CD4-positive, alpha-beta T cell treated with Interferon gamma for 1 hour (primary cell): ENCODE results near the gene CHST14.

Source experiments
- DNase-seq: peaks from one replicate; pipeline ENCODE4 v3.0.0-alpha.2; 2020

Gene CHST14, protein sequence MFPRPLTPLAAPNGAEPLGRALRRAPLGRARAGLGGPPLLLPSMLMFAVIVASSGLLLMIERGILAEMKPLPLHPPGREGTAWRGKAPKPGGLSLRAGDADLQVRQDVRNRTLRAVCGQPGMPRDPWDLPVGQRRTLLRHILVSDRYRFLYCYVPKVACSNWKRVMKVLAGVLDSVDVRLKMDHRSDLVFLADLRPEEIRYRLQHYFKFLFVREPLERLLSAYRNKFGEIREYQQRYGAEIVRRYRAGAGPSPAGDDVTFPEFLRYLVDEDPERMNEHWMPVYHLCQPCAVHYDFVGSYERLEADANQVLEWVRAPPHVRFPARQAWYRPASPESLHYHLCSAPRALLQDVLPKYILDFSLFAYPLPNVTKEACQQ

DNA sequence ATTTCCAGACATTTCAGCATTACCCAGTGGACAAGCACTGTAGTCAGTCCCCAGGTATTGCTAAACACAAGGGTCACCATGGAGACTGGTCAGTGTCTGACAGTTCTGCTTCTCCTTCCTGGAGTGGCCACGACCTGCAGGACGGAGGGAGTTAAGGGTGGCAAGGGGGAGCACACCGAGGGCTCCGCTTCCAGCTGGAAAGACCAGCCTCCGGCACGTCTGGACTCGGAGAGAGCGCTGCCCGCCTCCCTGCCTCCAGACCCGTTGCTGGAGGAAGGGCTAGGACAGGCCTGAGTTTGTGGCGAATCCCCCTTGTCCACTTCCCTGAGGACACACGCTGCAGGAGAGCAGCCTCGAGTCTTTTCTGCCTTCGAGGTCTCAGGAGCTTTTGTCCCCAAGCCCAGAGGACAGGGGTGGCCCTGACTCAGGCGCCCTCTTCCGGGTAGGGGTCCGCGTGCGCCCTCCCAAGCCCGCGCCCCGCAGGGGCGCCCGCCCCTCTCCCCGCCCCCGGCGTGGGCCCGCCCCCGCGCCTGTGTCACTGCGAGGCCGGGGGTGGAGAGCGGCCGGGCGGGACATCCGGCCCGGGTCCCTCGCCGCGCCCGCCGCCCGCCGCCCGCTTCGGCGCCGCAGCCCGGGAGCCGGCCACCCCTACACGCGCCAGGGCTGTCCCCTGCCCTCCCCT is at the start of gene CHST14:
TSS of gene CHST14 (plus strand) at position 562 of the 682 bp plus-strand sequence. CDS start 230 bp downstream, outside the sequence.
- peak; percentile 62 for DNase-seq

DNA sequence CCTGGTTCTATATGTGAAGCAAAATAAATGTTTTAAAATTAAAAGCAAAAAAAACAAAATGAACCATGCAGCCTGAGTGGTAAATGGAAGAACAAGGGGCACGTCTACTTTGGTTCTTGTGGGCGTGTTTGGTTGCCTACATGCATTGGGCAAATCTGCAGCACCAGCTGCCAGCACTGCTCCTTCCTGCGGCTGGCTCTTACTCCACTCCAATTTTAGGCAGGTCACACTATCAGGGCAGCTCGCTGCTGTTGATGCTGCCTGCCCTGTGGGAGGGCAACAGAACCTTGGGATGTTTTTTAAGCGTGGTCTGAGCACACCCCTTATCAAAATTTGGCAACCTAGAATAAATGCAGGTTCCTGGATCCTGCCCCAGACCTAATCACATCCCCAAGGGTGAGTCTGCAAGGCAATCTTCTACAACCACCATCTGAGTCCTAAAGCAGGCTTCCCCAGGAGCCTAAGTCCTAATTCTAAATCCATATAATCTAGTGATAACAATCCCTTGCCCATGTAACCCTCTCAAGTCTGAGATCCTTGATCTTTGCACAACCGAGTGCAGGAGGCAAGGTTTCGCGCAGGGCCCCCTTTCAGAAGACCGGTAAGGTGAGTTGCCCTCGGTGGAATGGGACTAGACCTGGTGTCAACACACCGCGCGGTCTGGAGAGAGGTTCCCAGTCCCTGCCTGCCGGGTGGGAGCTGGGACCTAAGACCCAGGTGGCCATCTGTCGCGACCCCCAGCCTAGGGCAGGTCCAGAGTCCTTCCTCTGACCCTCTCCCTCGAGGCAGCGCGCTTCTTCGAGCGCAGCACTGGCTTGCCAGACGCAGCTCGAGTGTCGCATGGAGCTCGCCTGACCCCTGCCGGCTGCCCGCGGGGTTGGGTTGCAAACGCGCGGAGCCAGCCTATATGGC is 49.3 kb upstream of the CHST14 start:
- DNase-seq: peak; percentile 70

DNA sequence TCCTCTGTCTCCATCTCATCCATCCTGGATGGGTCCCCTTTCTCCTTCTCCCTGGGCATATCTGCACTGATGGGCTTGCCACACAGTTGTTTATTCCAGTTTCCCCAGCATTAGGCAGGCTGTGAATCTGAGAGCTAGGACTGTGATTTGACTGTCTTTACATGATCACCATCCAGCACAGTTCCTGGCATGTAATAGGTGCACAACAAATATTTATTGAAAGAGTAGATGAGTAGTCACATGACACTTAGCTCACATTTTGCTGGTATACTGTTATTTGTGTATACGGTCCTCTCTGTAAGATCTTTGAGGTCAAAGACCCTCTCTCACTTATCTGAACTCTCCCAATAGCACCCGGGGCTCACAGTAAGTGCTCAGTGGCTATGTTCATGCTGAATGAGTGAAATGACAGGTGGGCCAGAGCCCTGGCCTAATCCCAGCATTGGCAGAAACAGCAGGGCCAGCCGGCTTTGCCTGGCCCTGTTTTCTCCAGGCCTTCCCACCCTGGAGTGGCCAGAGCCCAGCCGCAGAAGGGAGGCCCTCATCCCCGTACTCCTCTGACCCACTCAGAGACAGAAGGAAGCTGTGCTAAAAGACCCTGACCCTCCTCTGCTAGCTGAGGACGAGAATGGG is 46.2 kb upstream of the CHST14 start:
- no peak for DNase-seq

DNA sequence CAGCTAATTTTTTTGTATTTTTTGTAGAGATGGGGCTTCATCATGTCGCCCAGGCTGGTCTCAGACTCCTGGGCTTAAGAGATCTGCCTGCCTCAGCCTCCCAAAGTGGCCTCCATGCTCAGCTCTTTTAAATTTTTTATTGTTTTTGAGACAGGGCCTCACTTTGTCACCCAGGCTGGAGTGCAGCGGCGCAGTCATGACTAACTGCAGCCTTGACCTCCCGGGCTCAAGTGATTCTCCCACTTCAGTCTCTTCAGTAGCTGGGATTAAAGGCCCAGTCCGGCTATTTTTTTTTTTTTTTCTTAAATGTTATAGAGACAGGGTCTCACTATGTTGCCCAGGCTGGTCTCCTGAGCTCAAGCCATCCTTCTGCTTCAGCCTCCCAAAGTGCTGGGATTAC is 45.1 kb upstream of the CHST14 start:
- no peak for DNase-seq

DNA sequence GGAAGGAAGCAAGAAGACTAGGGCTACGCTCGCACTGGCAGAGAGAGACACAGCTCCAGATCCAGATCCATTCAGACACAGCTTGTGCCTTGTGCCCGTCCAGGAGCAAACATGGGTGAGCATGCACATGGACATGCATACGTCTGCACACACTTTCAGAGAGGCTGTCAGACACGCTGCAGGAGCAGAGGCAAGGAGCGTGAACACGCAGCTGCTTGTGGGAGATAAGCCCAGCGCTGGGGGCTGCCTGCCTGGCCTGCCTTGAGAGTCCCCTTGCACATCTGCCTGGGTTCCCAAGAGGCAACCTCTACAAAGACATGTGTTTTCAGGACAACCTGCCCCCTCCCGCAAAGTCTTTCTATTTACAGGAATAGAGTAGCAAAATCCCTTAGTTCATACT is 43.6 kb upstream of the CHST14 start:
- no peak for DNase-seq

DNA sequence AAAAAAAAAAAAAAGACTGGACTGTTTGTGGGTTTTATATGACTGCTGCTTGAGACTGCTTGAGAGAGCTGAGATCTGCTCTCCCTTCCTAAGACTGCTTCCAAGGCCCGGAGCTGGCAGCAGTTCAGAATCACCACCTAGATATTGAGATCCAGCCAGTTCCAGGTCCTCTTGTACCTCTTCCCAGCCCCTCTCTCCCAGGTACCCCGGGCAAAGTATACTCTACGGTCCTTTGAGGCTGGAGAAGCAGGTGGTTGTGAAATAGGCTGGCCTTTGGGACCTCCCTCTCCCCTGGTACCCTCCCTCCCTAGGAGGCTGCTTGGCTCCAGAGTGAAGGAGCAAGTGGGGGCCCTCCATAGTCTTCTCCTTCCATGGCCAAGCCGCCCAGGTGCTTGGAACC is 42.6 kb upstream of the CHST14 start:
- DNase-seq: no peak

DNA sequence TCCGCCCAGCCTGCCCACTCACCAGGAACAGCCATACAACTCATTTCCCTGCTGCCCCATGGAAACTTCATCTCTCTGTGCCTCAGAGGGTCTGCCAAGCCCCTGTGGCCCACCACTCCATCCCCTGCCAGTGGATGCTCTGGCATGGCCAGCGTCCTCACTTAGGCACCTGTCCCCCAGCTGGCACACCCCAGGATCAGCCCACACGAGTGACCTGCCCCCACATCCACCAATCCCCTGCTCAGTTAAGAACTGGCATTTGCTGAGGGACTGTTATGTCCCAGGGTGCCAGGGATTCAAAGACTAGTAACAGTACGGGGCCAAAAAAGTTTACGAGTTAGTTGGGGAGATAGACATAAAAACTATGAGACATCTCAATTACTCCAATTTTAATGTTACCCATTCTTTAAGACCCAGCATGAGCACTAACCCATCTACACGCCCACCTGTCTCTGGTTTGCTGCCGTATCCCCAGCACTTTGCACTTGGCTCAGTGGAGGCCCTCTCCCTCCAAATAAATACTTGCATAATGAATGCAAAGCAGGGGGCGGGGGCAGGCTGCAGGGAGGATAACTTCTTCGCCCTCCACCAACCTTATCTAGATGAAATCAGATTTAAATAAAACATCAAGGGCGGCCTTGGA is 41.6 kb upstream of the CHST14 start:
- no peak for DNase-seq

DNA sequence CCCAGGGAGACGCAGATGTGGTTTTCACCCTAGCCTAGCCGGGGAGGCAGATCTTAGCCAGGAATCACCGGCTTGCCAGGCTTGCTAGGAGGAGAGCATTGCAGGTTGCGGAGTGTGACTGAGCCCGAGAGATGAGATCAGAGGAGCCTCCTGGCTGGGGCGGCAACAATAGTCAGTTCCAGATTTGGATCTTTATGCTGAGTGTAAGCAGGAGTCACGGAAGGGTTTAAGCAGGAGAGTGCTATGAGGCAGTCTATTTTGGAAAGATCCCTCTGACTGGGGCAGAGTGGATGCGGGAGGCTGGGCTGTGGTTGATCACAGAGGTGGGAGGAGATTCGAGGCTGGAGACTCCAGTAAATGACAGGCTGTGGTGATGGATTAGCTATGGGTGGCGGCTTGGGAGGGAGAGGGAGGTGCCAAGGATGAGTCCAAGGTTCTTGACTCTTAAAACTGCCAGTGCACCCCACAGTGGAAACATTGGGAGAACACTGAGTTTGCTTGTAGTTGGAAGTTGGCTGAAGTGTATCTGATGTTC is 40.4 kb upstream of the CHST14 start:
- DNase-seq: no peak

DNA sequence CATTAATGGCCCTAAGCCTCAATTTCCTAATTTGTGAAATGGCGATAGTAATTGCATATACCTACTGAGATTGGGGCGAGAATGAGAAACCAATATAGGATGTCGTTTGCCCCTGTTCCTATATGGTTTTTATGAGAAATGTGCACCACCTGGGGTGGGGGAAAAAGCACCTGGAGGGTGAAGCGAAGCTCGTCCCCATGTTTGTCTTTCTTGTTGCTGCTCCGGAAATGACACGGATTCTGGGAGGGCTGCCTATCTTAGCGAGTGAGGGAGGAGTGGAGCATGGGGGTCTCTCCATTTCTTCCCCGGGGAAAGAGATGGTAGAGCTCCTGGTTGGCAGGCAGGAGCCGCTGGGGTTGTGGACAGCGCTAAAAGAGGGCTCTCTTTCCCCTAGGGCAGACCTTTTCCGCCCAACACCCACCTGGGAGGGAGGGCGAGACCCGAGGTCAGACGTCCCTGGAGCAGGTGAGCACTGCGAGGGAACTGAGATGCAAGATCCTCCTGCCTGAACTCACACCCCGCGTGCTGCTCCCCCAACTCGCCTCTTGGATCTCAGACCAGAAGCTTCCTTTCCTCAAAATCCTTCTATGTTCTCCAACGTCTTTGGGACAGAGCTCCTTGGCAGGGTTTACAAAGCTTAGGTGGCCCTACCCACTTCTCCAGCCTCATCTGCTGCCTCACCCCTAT is 35.6 kb upstream of the CHST14 start:
- DNase-seq: no peak

DNA sequence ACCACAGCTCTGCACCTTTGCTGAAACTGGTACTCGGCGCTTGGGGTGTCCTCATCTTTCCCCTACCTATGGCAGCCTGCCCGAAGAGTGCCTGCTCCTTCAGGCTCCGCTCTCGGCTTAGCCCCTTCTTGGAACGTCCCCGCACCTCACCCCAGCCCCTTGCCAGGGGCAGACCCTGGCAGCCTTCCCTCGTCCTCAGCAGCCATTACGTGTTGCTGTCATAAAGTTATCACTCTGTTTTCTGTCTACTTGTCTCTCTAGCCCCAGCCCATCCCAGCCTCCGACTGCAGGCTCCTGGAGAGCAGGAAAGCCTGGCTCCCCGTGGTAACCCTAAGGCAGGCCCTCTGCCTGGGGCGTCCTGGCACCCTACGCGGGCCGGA is 35.1 kb upstream of the CHST14 start:
- DNase-seq: no peak

DNA sequence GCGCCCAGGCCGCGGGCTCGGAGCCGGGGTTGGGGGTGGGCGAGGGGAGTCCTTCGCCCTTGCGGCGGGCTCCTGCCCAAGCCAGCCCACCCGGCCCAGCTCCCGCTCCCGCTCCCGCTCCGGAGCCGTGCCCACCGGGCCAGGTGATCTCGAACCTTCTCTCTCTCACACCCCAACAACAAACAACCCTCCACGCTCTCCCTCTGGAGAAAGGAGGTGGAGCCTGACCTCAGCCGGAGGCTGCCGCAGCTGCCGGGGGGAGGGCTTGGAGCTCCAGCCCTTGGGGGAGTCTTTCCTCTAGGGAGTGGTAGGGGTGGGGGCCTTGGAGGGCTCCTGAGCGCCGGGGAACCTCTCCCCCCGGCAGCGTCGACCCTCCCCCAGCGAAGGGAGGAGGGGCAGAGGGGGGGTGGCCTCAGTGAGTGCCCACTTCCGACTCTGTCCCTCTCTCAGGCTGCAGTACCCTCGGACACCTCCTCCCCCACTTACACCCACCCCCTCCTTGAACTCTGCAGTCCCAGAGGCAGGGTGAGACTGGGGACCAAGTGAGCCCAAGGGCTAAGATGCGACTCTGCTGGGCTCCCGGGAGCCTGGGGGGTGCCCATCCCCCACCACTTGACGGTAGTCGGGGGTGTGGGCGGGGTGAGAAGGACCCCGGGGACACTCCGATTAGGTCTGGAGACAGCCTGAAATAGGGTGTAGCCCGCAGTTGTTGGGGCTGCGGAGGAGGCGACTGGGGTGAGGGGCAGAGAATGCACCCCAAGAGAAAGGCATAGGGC is 34.5 kb upstream of the CHST14 start:
- DNase-seq: no peak

DNA sequence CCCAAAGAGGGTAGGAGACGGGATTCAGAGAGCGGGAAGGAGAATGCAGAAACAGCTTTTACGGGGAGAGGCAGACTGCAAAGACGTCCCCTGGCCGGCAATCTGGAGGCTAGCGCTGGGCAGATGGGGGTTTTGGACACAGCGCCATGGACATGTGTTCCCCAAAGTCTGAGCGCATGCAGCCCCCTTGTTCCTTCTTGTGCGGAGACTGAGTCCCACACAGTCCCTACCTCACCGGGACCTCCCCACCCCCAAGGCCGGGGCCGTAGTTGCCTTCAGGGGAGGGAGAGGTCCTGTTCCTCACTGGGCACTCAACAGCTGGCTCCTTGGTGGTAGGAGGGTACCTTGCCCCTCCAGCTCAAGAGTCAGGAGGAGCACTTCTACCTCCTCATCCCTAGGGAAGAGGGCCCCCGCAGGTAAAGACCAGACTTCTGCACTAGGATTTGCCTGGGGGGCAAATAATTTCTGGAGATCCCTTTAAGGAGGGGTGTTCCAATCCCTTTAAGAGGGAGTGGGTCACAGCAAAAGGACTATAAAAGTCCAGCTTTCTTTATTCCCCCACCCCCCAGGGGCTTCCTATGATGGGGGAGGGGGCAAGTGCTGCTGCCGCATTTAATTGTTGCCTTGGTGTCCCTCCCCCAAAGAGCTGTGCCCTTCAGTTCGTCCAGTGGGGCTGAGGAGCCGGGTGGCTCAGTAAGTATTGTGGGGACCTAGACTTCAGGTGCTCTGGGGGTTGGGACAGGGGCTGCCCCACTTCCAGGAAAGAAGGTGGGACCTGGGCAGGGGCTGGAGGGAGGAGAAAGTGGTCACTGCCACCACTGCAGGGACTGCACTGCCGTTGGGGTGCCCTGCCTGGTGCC is 33.7 kb upstream of the CHST14 start:
- no peak for DNase-seq

DNA sequence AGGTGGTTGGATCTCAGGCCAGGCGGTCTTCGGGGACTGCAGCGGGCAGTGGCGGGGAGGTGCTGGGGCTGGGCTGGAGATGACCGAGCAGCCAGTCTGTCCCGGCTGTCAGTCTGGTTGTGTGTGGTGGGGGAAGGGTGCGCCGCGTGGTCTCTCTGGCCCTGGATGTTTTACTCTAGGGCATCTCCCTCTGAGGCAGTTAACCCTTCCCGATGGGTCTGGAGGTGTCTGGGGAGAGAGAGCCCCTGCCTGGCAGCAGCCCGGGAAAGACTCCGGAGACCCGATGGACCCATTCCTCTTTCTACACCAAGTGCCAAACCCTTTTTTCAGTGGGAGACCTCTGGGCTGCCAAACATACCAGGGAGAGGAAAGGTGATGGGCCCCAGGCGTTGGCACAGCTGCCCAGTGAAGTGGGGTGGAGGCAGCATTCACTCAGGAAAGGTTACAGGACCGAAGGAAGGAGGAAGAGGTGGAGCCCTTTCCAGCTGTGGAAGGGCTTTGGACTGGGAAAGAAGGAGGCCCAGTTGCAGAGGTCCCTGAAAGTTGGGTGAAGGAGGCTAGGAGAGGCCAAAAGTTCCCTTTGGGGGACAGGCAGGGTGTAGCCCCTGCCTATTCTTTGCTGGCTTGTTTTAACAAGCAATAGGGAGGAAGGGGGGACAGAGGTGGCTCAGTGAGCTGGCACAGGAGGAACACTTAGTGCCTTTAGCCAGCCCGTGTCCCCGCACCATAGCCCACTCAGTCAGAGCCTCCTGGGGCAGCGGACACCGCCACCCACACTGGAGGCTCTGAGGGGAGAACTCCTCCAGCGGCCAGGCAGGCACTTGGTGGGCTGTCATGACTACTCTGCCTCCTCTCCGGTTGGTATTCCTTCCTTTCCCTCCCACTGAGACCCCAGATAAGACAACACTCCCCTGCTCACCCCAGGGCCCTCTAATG is 32.8 kb upstream of the CHST14 start:
- no peak for DNase-seq

DNA sequence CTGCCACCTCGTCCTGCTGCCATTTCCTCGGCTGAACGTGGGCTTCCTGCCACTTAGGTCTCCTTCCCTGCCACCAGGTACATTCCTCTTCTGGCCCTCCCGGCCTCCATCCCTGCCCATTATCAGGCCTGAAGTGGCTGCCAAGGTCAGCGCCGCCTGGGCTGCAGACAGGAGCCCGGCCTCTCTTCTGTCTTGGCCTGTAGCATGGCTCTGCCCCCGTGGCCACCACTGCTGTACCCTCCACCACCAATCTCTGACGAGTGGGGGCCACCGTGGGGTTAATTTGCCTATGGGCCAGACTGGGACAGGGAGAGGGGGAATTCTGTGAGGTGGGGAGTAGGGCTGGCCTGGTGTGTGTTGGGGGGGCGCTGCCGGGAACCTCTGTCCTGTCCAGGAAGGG is 32.1 kb upstream of the CHST14 start:
- no peak for DNase-seq

DNA sequence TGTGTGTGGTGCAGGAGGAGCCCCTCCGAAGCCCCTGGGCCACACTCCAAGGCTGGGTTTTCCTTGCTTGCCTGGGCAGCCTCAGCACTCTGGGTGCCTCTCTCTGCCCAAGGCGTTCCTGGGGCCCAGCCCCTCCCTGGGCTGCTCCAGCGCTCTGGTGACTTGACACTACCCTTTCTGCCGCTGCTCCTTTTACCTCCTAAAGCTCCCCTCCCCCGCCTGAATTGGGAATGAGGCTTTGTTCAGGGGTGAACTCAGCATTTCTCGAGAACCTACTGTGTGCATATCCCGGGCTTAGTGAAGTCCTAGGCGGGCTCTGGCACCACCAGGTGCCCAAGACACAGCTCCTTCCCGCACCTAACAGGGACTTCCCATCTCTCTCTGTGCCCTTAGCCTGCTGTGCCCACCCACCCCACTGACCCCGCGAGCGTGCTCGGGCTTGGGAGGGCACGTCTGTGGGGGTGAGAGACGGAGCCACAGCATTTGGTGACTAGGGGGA is 31.3 kb upstream of the CHST14 start:
- no peak for DNase-seq

DNA sequence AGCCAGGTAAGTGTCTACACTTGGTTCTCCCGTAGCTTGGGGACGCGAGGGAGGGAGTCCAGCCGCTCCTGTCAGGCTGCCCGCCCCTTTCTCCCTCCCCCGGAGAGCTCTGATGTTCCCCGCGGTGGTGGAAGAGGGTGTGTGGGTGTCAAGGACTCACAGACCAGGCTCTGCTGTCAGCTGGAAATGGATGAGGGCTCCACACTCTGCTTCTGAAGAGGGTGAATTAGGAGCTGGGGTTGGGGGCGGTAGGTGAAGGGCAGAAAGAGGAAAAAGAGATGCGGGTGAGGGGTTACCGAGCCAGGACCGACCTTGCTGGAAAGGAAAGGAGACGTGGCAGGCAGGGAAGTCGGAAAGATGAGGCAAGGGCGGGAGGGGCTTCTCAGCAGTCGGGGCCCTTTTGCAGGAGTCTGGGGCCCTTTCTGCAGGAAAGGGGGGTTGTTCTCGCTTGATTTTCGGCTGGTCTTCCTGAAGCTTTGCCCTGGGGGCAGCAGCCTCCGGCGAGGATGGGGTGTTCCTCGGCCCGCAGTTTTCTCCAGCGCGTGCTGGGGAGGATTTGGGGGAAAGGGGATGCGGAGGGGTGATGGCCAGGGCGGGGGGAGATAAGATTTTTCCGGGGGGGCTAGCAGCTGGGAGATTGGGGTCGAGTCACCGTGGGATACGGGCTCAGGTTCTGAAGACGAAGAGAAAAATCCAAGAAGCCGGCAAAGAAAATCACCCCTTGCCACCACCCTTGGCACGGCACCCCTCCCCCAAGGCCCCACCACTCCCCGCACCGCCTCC is 30.6 kb upstream of the CHST14 start:
- DNase-seq: no peak

DNA sequence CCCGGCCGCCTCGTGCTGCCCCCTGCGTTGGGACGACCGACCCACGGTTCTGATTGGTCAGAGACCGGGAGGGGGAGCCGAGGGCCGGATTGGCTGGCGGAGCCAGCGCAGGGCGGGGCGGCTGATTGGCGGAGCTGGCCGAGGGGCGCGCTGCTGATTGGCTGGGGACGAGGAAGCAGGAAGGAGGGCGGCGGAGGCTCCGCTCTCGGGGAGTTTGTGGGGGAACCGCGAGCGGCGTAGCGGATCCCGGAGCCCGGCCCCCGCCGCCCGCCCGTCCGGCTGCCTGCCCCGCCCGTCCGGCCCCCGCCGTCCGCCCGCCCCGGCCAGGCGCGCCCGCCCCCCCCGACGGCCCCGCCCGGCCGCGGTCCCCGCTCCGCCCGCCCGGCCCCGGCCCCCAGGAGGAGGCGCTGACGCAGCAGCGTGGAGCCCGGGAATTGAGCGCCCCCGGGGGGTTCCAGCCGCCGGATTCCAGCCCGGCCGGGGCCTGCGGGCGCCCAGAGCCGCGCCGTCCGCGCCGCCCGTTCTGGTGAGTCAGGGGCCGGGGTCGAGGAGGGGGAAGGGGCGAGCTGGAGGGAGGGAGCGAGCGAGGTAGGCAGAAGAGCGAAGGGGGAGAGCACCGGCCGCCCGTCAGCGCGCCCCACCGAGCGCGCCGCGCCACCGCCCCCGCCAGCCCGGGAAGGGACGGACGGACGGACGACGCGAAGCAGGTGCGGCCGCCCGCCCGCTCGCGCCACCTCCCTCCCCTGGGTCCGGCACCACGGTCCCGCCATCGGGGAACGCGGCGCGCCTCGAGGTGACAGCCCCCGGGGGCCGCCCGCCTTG is 29.8 kb upstream of the CHST14 start, which contains the start of gene BAHD1:
TSS of gene BAHD1 (plus strand) at position 211 of the 822 bp plus-strand sequence. CDS start 17,512 bp downstream, outside the sequence.
- peak; percentile 95 for DNase-seq
